ENCODE data around the gene KREMEN1.

The KREMEN1 gene

GRCh38 chr22:29128891-29129807 lies 56.3 kb downstream of the KREMEN1 start:
- DNase-seq (ENCODE audit: low read depth, low spot score) = no peak

GRCh38 chr22:29129808-29130140 lies 56.9 kb downstream of the KREMEN1 start:
- DNase-seq (ENCODE audit: low read depth, low spot score) = no peak

DNA sequence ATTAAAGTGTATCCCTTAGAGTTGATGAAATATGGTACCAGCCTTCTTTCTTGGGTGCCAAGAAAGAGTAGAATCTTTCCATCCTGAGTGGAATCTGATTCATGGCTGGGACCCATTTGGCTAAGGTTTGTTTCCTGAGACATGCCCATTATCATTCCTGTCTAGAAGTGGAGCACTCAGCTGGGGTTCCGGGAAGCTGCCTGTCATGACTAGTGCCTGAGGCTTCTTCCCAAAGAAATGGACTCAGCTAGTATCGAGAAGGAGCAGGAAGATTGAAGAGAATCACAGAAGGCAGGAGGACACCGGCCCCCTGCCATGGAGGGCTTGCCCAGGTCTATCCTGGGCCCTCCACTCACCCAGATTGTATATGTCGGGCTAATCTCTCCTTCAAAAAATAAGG lies 57.6 kb downstream of the KREMEN1 start:
- no peak for DNase-seq (ENCODE audit: low read depth, low spot score)

DNA sequence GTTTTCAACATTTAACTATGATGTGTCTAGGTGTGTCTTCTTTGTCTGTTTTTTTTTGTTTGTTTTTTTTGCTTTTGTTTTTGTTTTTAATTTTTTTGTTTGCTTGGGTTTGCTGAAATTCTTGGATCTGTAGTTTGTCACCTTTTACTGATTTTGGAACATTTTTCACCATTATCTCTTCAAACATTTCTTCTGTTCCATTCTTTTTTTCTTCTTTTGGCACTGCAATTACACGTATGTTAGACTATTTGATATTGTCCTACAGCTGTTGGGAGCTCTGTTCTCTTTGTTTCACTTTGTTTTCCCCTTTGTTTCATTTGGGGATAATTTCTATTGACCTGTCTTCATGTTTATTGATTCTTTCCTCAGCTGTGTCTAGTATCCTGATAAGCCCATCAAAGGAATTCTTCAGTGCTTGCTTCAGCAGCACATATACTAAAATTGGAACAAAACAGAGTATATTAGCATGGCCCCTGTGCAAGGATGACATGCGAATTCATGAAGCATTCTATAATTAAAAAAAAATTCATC lies 60.8 kb downstream of the KREMEN1 start:
- no peak for DNase-seq (ENCODE audit: low read depth, low spot score)

- no peak for DNase-seq (ENCODE audit: low read depth, low spot score)
Measured at GRCh38 chr22:29134448-29134847, 61.6 kb downstream of the KREMEN1 start.

DNA sequence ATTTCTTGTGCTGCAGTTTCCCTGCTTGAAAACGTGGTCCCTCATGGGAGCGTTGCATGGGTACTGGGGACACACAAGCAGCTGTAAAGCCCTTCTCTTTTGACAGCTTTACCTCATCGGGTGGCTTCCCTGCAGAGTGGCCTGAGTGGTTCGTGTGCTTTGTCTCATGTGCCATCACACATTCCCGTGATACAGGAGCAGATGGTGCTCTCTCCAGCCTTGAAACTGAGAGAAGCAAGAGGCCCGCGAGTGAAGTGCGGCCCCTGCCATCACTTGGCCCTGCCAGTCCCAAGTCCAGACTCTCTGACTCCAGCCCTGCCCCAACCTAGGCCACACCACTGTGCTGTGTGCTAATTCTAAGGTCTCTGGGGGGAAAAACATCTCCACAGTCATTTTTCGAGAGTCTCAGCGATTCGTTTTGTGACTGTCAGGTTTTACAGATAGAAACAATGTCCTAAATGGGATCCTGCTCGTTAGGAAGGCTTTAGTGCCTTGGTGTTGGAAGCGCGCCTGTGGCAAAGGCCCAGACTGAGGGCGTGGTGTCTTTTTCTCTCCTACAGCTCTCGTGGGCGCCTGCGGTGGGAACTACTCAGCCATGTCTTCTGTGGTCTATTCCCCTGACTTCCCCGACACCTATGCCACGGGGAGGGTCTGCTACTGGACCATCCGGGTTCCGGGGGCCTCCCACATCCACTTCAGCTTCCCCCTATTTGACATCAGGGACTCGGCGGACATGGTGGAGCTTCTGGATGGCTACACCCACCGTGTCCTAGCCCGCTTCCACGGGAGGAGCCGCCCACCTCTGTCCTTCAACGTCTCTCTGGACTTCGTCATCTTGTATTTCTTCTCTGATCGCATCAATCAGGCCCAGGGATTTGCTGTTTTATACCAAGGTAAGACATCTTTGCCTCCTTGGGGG lies 64.2 kb downstream of the KREMEN1 start:
- DNase-seq (ENCODE audit: low read depth, low spot score) = no peak

DNA sequence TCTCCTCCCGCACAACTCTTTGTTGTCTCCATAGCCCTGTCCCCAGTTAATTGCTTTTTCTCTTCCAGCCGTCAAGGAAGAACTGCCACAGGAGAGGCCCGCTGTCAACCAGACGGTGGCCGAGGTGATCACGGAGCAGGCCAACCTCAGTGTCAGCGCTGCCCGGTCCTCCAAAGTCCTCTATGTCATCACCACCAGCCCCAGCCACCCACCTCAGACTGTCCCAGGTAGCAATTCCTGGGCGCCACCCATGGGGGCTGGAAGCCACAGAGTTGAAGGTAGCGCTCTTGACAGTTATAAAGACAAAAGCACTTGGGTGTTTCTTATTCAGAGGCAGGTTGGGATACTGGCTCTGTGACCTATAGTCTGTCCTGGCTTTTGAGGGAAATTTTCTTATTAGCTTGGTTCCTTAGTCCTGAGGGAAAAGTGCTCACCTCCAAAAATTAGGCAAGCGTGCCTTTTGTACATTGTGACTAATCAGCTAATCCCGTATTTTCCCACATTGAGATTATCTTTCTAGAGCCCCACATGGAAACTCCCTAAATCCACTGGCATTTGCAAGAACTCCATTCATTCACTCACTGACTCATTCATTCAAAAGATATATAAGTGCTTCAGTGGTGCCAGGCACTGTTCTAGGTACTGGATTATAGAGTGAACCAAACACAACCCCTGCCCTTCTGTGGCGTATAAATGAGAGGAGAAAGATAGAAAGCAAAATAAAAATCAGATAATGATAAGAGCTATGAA lies 65.9 kb downstream of the KREMEN1 start:
- DNase-seq (ENCODE audit: low read depth, low spot score) = no peak

- no peak for DNase-seq (ENCODE audit: low read depth, low spot score)
Measured at GRCh38 chr22:29139965-29140782, 67.3 kb downstream of the KREMEN1 start.

GRCh38 chr22:29141078-29141688 lies 68.3 kb downstream of the KREMEN1 start:
- no peak for DNase-seq (ENCODE audit: low read depth, low spot score)

- no peak for DNase-seq (ENCODE audit: low read depth, low spot score)
Measured at GRCh38 chr22:29142116-29142515, 69.3 kb downstream of the KREMEN1 start.

- no peak for DNase-seq (ENCODE audit: low read depth, low spot score)
Measured at GRCh38 chr22:29143941-29144785, 71.3 kb downstream of the KREMEN1 start.

- DNase-seq (ENCODE audit: low read depth, low spot score) = no peak
Measured at GRCh38 chr22:29144786-29145160, 71.9 kb downstream of the KREMEN1 start.

DNA sequence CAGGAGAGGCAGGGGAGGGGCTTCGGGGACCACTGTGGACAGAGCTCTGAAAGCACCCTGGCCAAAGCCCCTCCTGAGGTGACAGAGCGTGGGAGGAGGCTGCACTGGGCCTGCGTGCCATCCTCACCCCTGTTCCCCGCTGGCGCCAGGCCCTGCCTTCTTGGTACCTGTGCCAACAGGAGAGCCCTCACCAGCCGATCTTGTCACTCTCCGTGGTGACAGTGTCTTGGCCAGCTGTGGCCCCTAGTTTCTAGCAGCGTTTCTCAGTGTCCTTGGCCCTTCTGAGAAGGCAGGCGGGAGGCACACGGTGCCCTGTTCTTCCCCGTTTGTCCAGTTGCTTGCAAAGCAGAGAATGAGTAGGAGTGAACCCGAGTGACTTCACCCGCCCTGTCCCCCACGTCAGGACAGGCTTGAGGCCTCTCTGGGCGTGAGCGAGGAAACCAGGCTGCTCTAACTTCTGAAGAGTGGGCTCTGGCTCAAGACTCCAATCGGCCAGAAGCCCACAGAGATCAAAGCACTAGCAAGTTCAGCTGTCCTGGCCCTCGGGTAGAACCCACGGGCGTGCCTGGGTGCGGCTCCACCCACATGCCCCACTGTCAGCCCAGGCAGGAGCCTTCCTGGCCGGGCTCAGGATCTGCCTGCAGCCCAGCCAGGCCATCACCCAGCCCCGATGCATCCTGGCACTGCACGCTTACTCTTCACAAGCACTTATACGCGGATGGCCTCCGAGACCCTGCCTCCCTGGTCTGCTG lies 72.7 kb downstream of the KREMEN1 start:
- no peak for DNase-seq (ENCODE audit: low read depth, low spot score)

GRCh38 chr22:29146091-29146560 lies 73.3 kb downstream of the KREMEN1 start:
- no peak for DNase-seq (ENCODE audit: low read depth, low spot score)

DNA sequence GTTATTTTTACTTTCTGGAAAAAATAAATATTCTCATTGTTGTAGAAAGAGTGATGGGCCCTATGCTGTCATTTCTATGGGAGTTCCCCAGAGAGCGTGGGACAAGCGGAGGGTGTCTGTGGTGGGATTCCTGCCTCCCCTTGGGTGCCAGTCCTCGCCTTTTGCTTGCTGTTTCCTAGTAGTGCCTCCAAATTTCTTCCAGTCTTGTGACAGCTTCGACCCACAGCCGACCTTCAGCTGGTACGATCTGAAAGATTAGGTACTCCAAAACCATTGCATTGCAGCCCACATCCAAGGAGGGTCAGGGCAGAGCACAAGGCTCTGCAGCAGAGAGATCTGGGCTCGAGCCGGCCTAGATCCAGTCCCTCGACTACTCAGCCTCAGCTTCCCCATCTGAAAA lies 73.9 kb downstream of the KREMEN1 start:
- no peak for DNase-seq (ENCODE audit: low read depth, low spot score)

- no peak for DNase-seq (ENCODE audit: low read depth, low spot score)
Measured at GRCh38 chr22:29147331-29147899, 74.6 kb downstream of the KREMEN1 start.

GRCh38 chr22:29148036-29148435 lies 75.2 kb downstream of the KREMEN1 start:
- DNase-seq (ENCODE audit: low read depth, low spot score) = no peak

GRCh38 chr22:29148826-29149225 lies 76.0 kb downstream of the KREMEN1 start:
- no peak for DNase-seq (ENCODE audit: low read depth, low spot score)

Data from smooth muscle cell of the brain vasculature (primary cell).